ENCODE measurements around the gene DENND5A.
A peak's percentile ranks its signal among the peaks of the same experiment; 100 is the strongest.

The DENND5A gene

GRCh38 chr11:9265211-9266131 lies at the start of gene DENND5A:
Gene DENND5A (minus strand): TSS chr11:9265350. CDS start chr11:9265069, 281 bp downstream.
- DNase-seq (ENCODE audit: extremely low read depth in 1 of 2, low read depth in 1 of 2) = peak in 1 of 2 donors; percentile 42

DNA sequence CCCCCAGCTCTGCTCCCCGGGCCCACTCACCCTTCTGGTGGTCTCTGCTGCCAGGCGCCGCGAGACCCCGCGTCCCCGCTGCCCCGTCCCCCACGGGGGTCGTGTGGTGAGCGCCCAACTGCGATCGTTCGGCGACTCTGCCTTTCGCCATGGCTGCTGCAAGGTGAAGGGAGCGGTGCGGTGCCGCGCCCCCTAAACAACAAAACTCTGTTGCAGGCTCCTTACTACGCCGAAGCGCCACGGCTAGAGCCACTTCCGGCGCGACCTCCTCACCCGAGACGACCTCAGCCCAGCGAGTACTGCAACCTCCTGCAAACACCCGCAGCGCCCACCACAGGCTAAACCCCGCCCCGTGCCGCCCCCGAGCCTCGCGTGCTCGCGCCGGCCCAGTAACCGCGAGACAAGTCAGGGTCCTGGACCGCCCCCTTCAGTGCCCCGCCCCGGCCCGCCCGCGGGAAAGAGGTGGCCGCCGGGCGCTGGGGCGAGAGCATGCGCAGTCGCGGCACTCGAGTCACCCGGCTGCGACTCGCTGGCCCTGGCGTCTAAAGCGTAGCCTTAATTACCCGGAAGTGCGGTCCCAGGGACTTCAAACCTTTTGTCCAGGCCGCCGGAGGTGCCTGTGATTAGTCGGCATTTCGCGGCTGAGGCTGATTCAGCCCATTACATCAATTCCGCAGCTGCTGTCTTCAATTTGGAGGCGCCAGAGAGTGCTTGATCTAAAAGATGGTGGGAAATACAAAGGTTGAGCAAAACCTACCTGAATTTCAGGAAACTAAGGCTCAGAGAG lies 49.3 kb upstream of the DENND5A start, which contains the start of gene TMEM41B:
Gene TMEM41B (minus strand): TSS at position 303 of the 787 bp plus-strand sequence. CDS start 152 bp downstream, at position 151.
- DNase-seq (ENCODE audit: extremely low read depth in 1 of 2, low read depth in 1 of 2) = peak; percentile 99 to 100

DNA sequence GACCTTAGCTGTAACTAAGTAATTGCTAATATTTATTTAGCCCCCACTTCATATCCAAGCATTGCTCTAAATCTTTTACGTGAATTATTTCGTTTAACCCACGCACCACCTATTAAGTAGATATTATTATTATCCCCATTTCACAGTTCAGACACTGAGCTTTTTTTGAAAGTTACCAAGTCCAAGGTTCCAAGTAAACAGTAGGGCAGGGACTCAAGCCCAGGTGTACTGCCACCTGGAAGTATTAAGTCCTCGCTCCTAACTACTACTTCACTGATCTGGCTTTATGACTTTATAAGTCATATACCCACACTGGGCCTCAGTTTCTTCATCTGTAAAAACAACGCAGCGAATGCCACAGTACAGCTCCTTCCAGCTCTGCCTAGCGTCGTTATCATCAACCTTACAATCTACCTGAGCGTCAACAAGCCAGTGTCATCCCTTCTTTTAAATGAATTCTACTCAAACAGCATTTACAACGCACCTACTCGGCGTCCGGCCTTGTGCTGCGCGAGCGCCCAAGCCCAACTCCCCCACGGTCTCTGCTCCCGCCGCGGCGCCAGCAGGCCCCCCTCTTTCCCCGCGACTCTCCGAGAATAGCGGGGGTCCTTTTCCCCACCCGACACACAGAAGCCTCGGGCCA lies 48.6 kb upstream of the DENND5A start:
- DNase-seq (ENCODE audit: extremely low read depth in 1 of 2, low read depth in 1 of 2) = peak in 1 of 2 donors; percentile 11

- DNase-seq (ENCODE audit: extremely low read depth in 1 of 2, low read depth in 1 of 2) = no peak
Measured at GRCh38 chr11:9310485-9311090, 45.4 kb upstream of the DENND5A start.

GRCh38 chr11:9304178-9304577 lies 39.0 kb upstream of the DENND5A start:
- DNase-seq (ENCODE audit: extremely low read depth in 1 of 2, low read depth in 1 of 2) = no peak

DNA sequence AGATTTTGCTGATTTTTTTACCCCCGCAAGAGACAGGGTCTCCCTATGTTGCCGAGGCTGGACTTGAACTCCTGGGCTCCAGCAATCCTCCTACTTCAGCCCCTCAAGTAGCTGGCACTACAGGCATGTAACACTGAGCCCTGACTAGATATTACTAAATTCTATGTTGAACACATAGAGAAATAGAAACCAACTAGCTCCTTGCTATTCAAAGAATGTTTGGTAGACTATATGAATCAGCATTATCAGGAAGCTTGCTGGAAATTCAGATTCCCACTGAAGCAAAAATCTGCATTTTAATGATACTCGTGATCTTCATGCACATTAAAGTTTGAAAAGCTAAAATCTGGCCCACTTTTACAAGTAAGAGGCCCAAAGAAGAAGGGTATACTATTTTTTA lies 37.3 kb upstream of the DENND5A start:
- no peak for DNase-seq (ENCODE audit: extremely low read depth in 1 of 2, low read depth in 1 of 2)

DNA sequence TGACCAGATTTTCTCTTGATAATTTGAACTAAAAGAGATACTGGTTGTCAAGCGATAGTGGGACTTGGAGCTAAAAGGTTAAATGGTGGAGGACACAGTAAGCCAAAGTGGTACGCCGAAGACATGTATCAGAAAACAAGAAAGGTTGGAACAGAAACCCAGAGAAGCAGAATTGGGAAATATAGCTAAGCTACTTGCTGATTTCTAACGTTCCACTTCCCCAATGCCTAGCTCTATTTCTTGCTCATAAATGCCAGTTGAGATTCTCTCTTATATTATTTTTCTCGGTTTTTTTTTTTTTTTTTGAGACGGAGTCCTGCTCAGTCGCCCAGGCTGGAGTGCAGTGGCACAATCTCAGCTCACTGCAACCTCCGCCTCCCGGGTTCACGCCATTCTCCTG lies 36.6 kb upstream of the DENND5A start:
- DNase-seq (ENCODE audit: extremely low read depth in 1 of 2, low read depth in 1 of 2) = no peak

DNA sequence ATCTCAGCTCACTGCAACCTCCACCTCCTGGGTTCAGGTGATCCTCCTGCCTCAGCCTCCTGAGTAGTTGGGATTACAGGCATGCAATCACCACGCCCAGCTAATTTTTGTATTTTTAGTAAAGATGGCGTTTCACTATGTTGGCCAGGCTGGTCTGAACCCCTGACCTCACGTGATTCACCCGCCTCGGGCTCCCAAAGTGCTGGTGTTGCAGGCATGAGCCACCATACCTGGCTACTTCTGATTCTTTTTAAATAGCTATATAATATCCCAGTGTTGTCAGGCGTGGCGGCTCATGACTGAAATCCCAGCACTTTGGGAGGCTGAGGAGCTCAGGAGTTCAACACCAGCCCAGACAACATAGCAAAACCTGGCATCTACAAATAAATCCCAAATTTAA lies 28.5 kb upstream of the DENND5A start:
- no peak for DNase-seq (ENCODE audit: extremely low read depth in 1 of 2, low read depth in 1 of 2)

DNA sequence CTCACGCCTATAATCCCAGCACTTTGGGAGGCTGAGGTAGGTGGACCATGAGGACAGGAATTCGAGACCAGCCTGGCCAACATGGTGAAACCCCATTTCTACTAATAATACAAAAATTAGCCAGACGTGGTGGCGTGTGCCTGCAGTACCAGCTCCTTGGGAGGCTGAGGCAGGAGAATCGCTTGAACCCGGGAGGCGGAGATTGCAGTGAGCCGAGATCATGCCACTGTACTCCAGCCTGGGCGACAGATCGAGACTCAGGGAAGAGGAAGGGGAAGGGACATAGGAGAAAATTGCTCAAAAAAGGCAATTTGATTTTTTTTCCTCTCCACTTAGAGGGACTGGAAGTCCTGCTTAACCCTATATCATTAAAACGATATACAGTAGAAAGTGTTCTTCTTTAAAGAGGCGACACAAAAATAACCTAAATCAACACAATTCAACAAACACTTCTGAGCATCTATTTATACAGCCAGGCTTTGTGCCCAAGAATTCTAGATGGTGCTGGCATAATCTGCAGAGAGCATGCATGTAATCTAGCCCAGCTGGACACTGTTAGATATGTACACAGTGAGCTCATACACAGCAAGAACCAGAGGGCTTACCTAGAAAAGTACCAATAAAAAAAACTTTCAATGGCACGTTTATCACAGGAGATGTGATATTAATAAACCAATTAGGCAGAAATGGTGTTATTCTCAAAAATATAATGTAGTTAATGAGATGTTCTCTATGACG lies 20.9 kb upstream of the DENND5A start:
- DNase-seq (ENCODE audit: extremely low read depth in 1 of 2, low read depth in 1 of 2) = no peak

GRCh38 chr11:9280655-9281301 lies 15.6 kb upstream of the DENND5A start:
- DNase-seq (ENCODE audit: extremely low read depth in 1 of 2, low read depth in 1 of 2) = peak in 1 of 2 donors; percentile 57

GRCh38 chr11:9277176-9277575 lies 12.0 kb upstream of the DENND5A start:
- no peak for DNase-seq (ENCODE audit: extremely low read depth in 1 of 2, low read depth in 1 of 2)

- no peak for DNase-seq (ENCODE audit: extremely low read depth in 1 of 2, low read depth in 1 of 2)
Measured at GRCh38 chr11:9276571-9276970, 11.4 kb upstream of the DENND5A start.

GRCh38 chr11:9274499-9275258 lies 9.5 kb upstream of the DENND5A start:
- no peak for DNase-seq (ENCODE audit: extremely low read depth in 1 of 2, low read depth in 1 of 2)

GRCh38 chr11:9273376-9274336 lies 8.5 kb upstream of the DENND5A start:
- DNase-seq (ENCODE audit: extremely low read depth in 1 of 2, low read depth in 1 of 2) = no peak

GRCh38 chr11:9269492-9270013 lies 4.4 kb upstream of the DENND5A start:
- DNase-seq (ENCODE audit: extremely low read depth in 1 of 2, low read depth in 1 of 2) = no peak

DNA sequence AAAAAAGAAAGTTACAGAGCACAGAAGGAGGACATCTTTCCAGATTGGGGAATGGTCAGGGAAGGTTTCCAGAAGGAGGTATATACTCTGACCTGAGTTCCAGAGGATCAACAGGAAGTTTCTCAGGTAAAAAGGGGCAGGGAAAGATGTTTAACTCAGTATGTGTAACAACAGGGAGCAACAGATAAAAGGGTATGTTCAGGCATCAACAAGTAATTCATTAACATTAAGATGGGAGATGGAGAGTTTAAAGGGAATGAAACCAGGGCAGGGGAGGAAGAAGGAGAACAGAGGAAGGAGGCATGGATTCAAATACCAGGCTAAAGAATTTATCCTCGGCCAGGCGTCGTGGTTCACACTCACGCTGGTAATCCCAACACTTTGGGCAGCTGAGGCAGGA lies 2.5 kb upstream of the DENND5A start:
- DNase-seq (ENCODE audit: extremely low read depth in 1 of 2, low read depth in 1 of 2) = no peak

GRCh38 chr11:9266926-9267325 lies 1.8 kb upstream of the DENND5A start:
- DNase-seq (ENCODE audit: extremely low read depth in 1 of 2, low read depth in 1 of 2) = no peak

Data from stimulated activated CD8-positive, alpha-beta memory T cell treated with anti-CD3 and anti-CD28 coated beads, Interleukin-7, amount 100 ng/mL, for 48 hours (primary cell).